Pancreas (tissue), 10 donors: ENCODE data around the gene ZNF444. TPM values are rescaled to one million over a fixed set of nuclear protein-coding genes. Genes with fewer than 3 reads are reported as not detected.

Source experiments
- ATAC-seq, 4 donors: fragments of 200-7000 bp; cut with Tn5 transposase; one replicate each; pipeline versions ENCODE4 v1.8.0 to v1.9.1; 2020; ENCODE audit warnings: mild to moderate bottlenecking in 4 of 4, moderate library complexity in 4 of 4
- DNase-seq, 6 donors: peaks; one replicate each; pipeline ENCODE4 v3.0.0-alpha.2; 2020
- FAIRE-seq: peaks from 2 replicates; lab custom pipeline; 2012; peaks lifted over from hg19 to GRCh38; lab: Jason Lieb, UNC
- H3K27ac ChIP-seq, 4 donors: fragments of 200-600 bp; sonication (generic); 1 replicate in 3 of 4; 2 replicates in 1 of 4; pipeline versions ENCODE4 v1.5.0 to v1.8.0; 2020
- H3K27me3 ChIP-seq, 4 donors: fragments of 200-600 bp; one replicate each; pipeline ENCODE4 v1.8.0; 2021
- H3K36me3 ChIP-seq, 3 donors: fragments of 200-600 bp; sonication (generic) in 1 of 3; one replicate each; pipeline versions ENCODE4 v1.5.0 to v1.8.0; 2020 to 2021
- H3K4me1 ChIP-seq, 3 donors: fragments of 200-600 bp; one replicate each; pipeline ENCODE4 v1.8.0; 2021
- H3K4me3 ChIP-seq, 4 donors: fragments of 200-600 bp; sonication (generic) in 2 of 4; one replicate each; pipeline versions ENCODE4 v1.5.0 to v1.8.0; 2020 to 2021
- H3K9me3 ChIP-seq, 4 donors: fragments of 200-600 bp; one replicate each; pipeline ENCODE4 v1.8.0; 2021
- CTCF ChIP-seq, 4 donors: fragments of 200-600 bp; sonication (generic) in 3 of 4; IDR thresholded peaks; one replicate each; pipeline versions ENCODE4 v1.5.0 to v1.8.0; 2021; ENCODE audit warnings: antibody characterized with exemption in 4 of 4
- whole genome bisulfite sequencing, 2 donors: extraction: QIAGEN DNeasy Blood & Tissue Kit; methylation state at CpG; one replicate each; pipeline ENCODE4 v1.1.7; 2013; 5-methylcytosine and 5-hydroxymethylcytosine counted together
- intact Hi-C, 3 donors: fragments of 100-400 bp; cut with DNase I; formaldehyde crosslinking; loops; one replicate each; pipeline versions ENCODE4 v1.11.1 to v1.14.2; 2022
- polyA plus RNA-seq, 2 donors: library from polyadenylated mRNA; stranded (reverse); fragments of 200-250 nt; gene quantifications; one replicate each; pipeline ENCODE4 v1.2.3, GENCODE V29; 2013
- total RNA-seq, 6 donors: library from RNA; stranded (reverse); fragmentation: NEBNext Ultra II Directional in 4 of 6; extraction: Animal tissue kit (Norgen Biotek cat#: 25700) in 4 of 6; gene quantifications; one replicate each; pipeline versions ENCODE4 v1.2.1 to v1.2.4, GENCODE V29; 2021 to 2023
- donor health status: healthy with polysubstance abuse.
- donor health status: DM: no; HTN: no; CAD: no; lungs with moderate emphysema.
- donor health status: DM: no; HTN: no; CAD: no.
- donor health status: control.
- donor health status: control.
- donor health status: Bipolar disorder and iron deficiency.
- donor health status: DM: yes; HTN: yes; CAD: no.
- donor health status: DM: no; HTN: no; CAD: no.
- donor health status: DM: no; HTN: no; CAD: no.
- donor health status: DM: yes; HTN: yes; CAD: no.

The ZNF444 gene
- total and polyA plus RNA-seq, 8 donors: 27.9 to 99.0 (median 34.2) TPM

GRCh38 chr19:56124578-56124977 is 16.5 kb upstream of the ZNF444 start:
- no peak overlapping the region for H3K4me3 ChIP-seq
- 92 to 95% methylated on average over 4 of the region's 4 CpGs for WGBS, 2 donors
- no peaks in the 10 kb centered on the region for H3K27me3 ChIP-seq
- ATAC-seq: no peak
- FAIRE-seq: no peak
- intact Hi-C loops: no loop called here
- no peak for TF ChIP-seq CTCF (IDR thresholded peaks at IDR 0.05)
- no peaks in the 10 kb centered on the region for H3K9me3 ChIP-seq
- DNase-seq: no peak
- H3K36me3 ChIP-seq: no peaks in the 10 kb centered on the region
- peaks cover 8 to 14% (median 8%) of the 10 kb centered on the region in 3 donors for H3K4me1 ChIP-seq
- no peak overlapping the region for H3K27ac ChIP-seq

GRCh38 chr19:56125806-56126590 is 15.1 kb upstream of the ZNF444 start:
- peaks cover 4 to 11% (median 6%) of the 10 kb centered on the region in 3 donors for H3K4me1 ChIP-seq
- WGBS, 2 donors: 37 to 44% methylated on average over 16 of the region's 16 CpGs
- FAIRE-seq (no peak), ATAC-seq (peak in 2 of 4 donors; percentile 5 to 9), DNase-seq (peak in 2 of 6 donors; percentile 71 to 72)
- no peak for TF ChIP-seq CTCF (IDR thresholded peaks at IDR 0.05)
- peak overlapping the region in 2 of 4 donors; percentile 15 to 40 for H3K27ac ChIP-seq
- no peak overlapping the region for H3K4me3 ChIP-seq
- intact Hi-C loops: no loop called here
- no peaks in the 10 kb centered on the region for H3K9me3 ChIP-seq
- H3K27me3 ChIP-seq: no peaks in the 10 kb centered on the region
- no peaks in the 10 kb centered on the region for H3K36me3 ChIP-seq

- Histone ChIP-seq H3K27ac (no peak overlapping the region), H3K36me3 (no peaks in the 10 kb centered on the region), H3K27me3 (no peaks in the 10 kb centered on the region), H3K4me1 (peaks cover 0 to 11% (median 4%) of the 10 kb centered on the region in 3 donors), H3K4me3 (no peak overlapping the region), H3K9me3 (no peaks in the 10 kb centered on the region)
- WGBS, 2 donors: 92 to 95% methylated on average over 19 of the region's 19 CpGs
- no peak for TF ChIP-seq CTCF (IDR thresholded peaks at IDR 0.05)
- ATAC-seq: no peak
- no peak for FAIRE-seq
- peak in 1 of 6 donors; percentile 3 for DNase-seq
- intact Hi-C loops: no loop called here
Measured at GRCh38 chr19:56126983-56127780, 13.9 kb upstream of the ZNF444 start.

- Histone ChIP-seq H3K9me3 (no peaks in the 10 kb centered on the region), H3K4me1 (peaks cover 4 to 17% (median 5%) of the 10 kb centered on the region in 3 donors), H3K27me3 (no peaks in the 10 kb centered on the region), H3K4me3 (no peak overlapping the region), H3K27ac (no peak overlapping the region), H3K36me3 (no peaks in the 10 kb centered on the region)
- no peak for FAIRE-seq
- ATAC-seq: no peak
- intact Hi-C loops: no loop called here
- TF ChIP-seq CTCF (IDR thresholded peaks at IDR 0.05): no peak
- no peak for DNase-seq
- 80 to 81% methylated on average over 7 of the region's 7 CpGs for WGBS, 2 donors
Measured at GRCh38 chr19:56130006-56130405, 11.1 kb upstream of the ZNF444 start.
